K562 (cell line): ENCODE data around the gene VIPR2. TPM values are rescaled to one million over a fixed set of nuclear protein-coding genes. Genes with fewer than 3 reads are reported as not detected.

Source experiments
- BHLHE40 ChIP-seq: IDR thresholded peaks from 2 replicates; pipeline ENCODE4 v1.6.1; 2011; ENCODE audit warnings: low read length, improper control_type of control experiment
- CCNT2 ChIP-seq: IDR thresholded peaks from 2 replicates; pipeline ENCODE4 v1.6.1; 2011; ENCODE audit warnings: borderline replicate concordance, low read depth, mild to moderate bottlenecking, moderate library complexity, mixed read lengths, low read length; ENCODE audit not compliant: insufficient read length; ENCODE audit errors: extremely low read depth
- CREBBP ChIP-seq: IDR thresholded peaks from one replicate; pipeline ENCODE4 v1.6.1; 2012; ENCODE audit warnings: low read depth, mild to moderate bottlenecking, control low read depth, inconsistent platforms, low read length
- ELF1 ChIP-seq: fragments of 200-800 bp; sonication (Bioruptor generic); IDR thresholded peaks from 2 replicates; pipeline ENCODE4 v1.6.1; 2016; ENCODE audit warnings: missing genetic modification characterization, missing compliant biosample characterization
- ELF2 ChIP-seq: fragments of 250-450 bp; sonication (Bioruptor Pico); IDR thresholded peaks from 2 replicates; pipeline ENCODE4 v1.5.0; 2021; ENCODE audit warnings: mild to moderate bottlenecking
- FOXM1 ChIP-seq, 2 experiments: fragments of 450-650 bp in 1 of 2; sonication (generic) in 1 of 2; formaldehyde crosslinking in 1 of 2; IDR thresholded peaks; 2 replicates each; pipeline versions ENCODE4 v1.6.1 to v1.9.0; 2017 to 2022; ENCODE audit warnings: low read depth in 2 of 2, mild to moderate bottlenecking in 2 of 2, missing genetic modification reagents in 1 of 2, moderate library complexity in 1 of 2
- GABPB1 ChIP-seq: sonication (generic); formaldehyde crosslinking; IDR thresholded peaks from 2 replicates; pipeline ENCODE4 v1.8.0; 2022; ENCODE audit warnings: mild to moderate bottlenecking, missing genetic modification reagents
- KLF10 ChIP-seq: fragments of 250-450 bp; sonication (Bioruptor Pico); IDR thresholded peaks from 2 replicates; pipeline ENCODE4 v1.6.1; 2021; ENCODE audit warnings: matching md5 sums
- MIER1 ChIP-seq: fragments of 450-650 bp; IDR thresholded peaks from 2 replicates; pipeline ENCODE4 v1.6.1; 2016; ENCODE audit warnings: antibody characterized with exemption, mild to moderate bottlenecking, low read depth
- NRF1 ChIP-seq, 2 experiments: fragments of 450-650 bp; IDR thresholded peaks in 1 of 2; conservative IDR thresholded peaks in 1 of 2; 2 replicates each; pipeline ENCODE4 v1.6.1; 2014; ENCODE audit warnings: mild to moderate bottlenecking in 2 of 2
- PML ChIP-seq: IDR thresholded peaks from 2 replicates; pipeline ENCODE4 v1.6.1; 2012; ENCODE audit warnings: low read length, inconsistent platforms
- SMAD4 ChIP-seq: fragments of 250-450 bp; sonication (Bioruptor Pico); conservative IDR thresholded peaks from 2 replicates; pipeline ENCODE4 v1.8.0; 2021; ENCODE audit warnings: inconsistent platforms, mild to moderate bottlenecking, moderate library complexity
- TCFL5 ChIP-seq: fragments of 250-450 bp; sonication (Bioruptor Pico); conservative IDR thresholded peaks from 2 replicates; pipeline ENCODE4 v1.6.1; 2021; ENCODE audit warnings: mild to moderate bottlenecking, moderate library complexity, matching md5 sums
- TGIF2 ChIP-seq: sonication (generic); formaldehyde crosslinking; IDR thresholded peaks from 2 replicates; pipeline ENCODE4 v1.8.1; 2022; ENCODE audit warnings: mild to moderate bottlenecking, missing genetic modification reagents, moderate library complexity
- ZC3H4 ChIP-seq: sonication (generic); formaldehyde crosslinking; IDR thresholded peaks from 2 replicates; pipeline ENCODE4 v1.9.0; 2021; ENCODE audit warnings: missing genetic modification reagents, borderline replicate concordance
- ZNF668 ChIP-seq: fragments of 250-450 bp; sonication (Bioruptor Pico); IDR thresholded peaks from 2 replicates; pipeline ENCODE4 v1.8.0; 2022; ENCODE audit warnings: mild to moderate bottlenecking, inconsistent platforms
- polyA plus RNA-seq, 8 experiments: library from polyadenylated mRNA; depleted of rRNA in 4 of 8; stranded (reverse) in 5 of 8; unstranded in 3 of 8; fragments of >200 nt; fragmentation: Nextera tagmentation in 2 of 8; fragmentation: Illumina TruSeq in 1 of 8; extraction: Ambion mirVana in 2 of 8; extraction: Trizol in 1 of 8; gene quantifications; 2 replicates each; pipeline versions ENCODE4 v1.2.1 to v1.2.3, GENCODE V29; 2011 to 2014; ENCODE audit warnings: inconsistent platforms in 1 of 8, missing spikeins in 1 of 8
- total RNA-seq, 7 experiments: library from RNA; depleted of rRNA in 6 of 7; stranded (reverse); fragments of >200 nt in 6 of 7; fragmentation: Illumina TruSeq in 2 of 7; extraction: Trizol in 2 of 7; gene quantifications; 2 replicates each; pipeline versions ENCODE4 v1.2.1 to v1.2.3, GENCODE V29; 2011 to 2021; ENCODE audit warnings: low replicate concordance in 1 of 7
- TF ChIP-seq, protein P1 (sequence below): sonication (generic); formaldehyde crosslinking; IDR thresholded peaks from 2 replicates; pipeline ENCODE4 v1.8.0; 2023; ENCODE audit warnings: missing genetic modification reagents, mild to moderate bottlenecking, borderline replicate concordance
- TF ChIP-seq, protein P2 (sequence below): sonication (generic); formaldehyde crosslinking; IDR thresholded peaks from 2 replicates; pipeline ENCODE4 v1.5.0; 2020; ENCODE audit warnings: missing genetic modification reagents
- TF ChIP-seq, protein P3 (sequence below), 2 experiments: fragments of 450-650 bp; conservative IDR thresholded peaks; 2 replicates each; pipeline ENCODE4 v1.6.1; 2017; ENCODE audit warnings: mild to moderate bottlenecking in 2 of 2, moderate library complexity in 2 of 2
- TF ChIP-seq, protein P4 (sequence below): sonication (generic); formaldehyde crosslinking; IDR thresholded peaks from 2 replicates; pipeline ENCODE4 v1.8.0; 2022; ENCODE audit warnings: mild to moderate bottlenecking, missing genetic modification reagents

VIPR2 gene
- total and polyA plus RNA-seq, 9 of the 15 experiments (the other 6 are each of a cell fraction or from before 2014, with no cell fraction given), result 0.04 TPM; not detected in 8

DNA sequence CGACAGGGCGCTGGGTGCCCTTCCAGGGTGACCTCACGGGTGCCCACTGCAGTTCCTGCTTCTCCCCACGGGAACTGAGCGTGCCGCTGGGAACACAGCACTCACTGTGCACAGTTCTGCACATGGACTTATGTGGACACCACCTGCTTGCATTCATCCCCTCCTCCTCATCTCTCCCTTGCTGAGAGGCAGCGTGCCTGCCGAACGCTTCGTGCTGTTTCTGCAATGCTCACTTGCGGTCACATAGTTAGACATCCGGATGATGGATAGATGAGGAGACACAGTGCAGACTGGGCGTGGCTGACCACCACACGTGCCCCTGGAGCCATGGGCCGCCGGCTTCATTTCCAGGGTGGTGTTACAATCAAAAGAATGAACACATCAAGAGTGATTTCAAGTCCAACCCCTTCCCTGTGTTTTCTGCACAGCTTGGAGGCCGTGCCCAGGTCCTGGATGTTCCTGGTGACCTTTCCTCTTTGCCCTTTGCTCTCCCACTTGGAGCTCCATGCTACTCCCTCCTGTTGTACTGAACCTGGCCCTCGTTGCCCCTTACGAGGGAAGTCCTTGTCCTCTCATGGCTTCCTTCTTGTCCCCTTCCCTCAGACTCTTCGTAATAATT lies 119.4 kb downstream of the VIPR2 start (continued):
- TF ChIP-seq, protein P1, sequence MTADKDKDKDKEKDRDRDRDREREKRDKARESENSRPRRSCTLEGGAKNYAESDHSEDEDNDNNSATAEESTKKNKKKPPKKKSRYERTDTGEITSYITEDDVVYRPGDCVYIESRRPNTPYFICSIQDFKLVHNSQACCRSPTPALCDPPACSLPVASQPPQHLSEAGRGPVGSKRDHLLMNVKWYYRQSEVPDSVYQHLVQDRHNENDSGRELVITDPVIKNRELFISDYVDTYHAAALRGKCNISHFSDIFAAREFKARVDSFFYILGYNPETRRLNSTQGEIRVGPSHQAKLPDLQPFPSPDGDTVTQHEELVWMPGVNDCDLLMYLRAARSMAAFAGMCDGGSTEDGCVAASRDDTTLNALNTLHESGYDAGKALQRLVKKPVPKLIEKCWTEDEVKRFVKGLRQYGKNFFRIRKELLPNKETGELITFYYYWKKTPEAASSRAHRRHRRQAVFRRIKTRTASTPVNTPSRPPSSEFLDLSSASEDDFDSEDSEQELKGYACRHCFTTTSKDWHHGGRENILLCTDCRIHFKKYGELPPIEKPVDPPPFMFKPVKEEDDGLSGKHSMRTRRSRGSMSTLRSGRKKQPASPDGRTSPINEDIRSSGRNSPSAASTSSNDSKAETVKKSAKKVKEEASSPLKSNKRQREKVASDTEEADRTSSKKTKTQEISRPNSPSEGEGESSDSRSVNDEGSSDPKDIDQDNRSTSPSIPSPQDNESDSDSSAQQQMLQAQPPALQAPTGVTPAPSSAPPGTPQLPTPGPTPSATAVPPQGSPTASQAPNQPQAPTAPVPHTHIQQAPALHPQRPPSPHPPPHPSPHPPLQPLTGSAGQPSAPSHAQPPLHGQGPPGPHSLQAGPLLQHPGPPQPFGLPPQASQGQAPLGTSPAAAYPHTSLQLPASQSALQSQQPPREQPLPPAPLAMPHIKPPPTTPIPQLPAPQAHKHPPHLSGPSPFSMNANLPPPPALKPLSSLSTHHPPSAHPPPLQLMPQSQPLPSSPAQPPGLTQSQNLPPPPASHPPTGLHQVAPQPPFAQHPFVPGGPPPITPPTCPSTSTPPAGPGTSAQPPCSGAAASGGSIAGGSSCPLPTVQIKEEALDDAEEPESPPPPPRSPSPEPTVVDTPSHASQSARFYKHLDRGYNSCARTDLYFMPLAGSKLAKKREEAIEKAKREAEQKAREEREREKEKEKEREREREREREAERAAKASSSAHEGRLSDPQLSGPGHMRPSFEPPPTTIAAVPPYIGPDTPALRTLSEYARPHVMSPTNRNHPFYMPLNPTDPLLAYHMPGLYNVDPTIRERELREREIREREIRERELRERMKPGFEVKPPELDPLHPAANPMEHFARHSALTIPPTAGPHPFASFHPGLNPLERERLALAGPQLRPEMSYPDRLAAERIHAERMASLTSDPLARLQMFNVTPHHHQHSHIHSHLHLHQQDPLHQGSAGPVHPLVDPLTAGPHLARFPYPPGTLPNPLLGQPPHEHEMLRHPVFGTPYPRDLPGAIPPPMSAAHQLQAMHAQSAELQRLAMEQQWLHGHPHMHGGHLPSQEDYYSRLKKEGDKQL, result no peak
- TF ChIP-seq ELF2 (no peak), NRF1 (conservative IDR thresholded peaks at IDR 0.05 in 1 of 2, IDR thresholded peaks at IDR 0.05 in 1 of 2) (no peak), SMAD4 (CRISPR knock-in tag) (no peak), GABPB1 (no peak), MIER1 (no peak), PML (no peak), TCFL5 (CRISPR knock-in tag) (no peak), CREBBP (no peak), BHLHE40 (peak; percentile 81), ELF1 (no peak), CCNT2 (no peak), ZC3H4 (CRISPR knock-in tag) (no peak), ZNF668 (CRISPR knock-in tag) (no peak), FOXM1 (IDR thresholded peaks at IDR 0.05; ENCODE audit: low read depth) (no peak), FOXM1 (CRISPR knock-in tag; IDR thresholded peaks at IDR 0.05; ENCODE audit: low read depth) (no peak), KLF10 (no peak), TGIF2 (no peak)
- TF ChIP-seq, protein P2, sequence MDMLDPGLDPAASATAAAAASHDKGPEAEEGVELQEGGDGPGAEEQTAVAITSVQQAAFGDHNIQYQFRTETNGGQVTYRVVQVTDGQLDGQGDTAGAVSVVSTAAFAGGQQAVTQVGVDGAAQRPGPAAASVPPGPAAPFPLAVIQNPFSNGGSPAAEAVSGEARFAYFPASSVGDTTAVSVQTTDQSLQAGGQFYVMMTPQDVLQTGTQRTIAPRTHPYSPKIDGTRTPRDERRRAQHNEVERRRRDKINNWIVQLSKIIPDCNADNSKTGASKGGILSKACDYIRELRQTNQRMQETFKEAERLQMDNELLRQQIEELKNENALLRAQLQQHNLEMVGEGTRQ, result peak; percentile 30; the same call in 1 of the 2 replicates
- TF ChIP-seq, protein P3, sequence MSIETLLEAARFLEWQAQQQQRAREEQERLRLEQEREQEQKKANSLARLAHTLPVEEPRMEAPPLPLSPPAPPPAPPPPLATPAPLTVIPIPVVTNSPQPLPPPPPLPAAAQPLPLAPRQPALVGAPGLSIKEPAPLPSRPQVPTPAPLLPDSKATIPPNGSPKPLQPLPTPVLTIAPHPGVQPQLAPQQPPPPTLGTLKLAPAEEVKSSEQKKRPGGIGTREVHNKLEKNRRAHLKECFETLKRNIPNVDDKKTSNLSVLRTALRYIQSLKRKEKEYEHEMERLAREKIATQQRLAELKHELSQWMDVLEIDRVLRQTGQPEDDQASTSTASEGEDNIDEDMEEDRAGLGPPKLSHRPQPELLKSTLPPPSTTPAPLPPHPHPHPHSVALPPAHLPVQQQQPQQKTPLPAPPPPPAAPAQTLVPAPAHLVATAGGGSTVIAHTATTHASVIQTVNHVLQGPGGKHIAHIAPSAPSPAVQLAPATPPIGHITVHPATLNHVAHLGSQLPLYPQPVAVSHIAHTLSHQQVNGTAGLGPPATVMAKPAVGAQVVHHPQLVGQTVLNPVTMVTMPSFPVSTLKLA (conservative IDR thresholded peaks at IDR 0.05), result no peak
- TF ChIP-seq, protein P4, sequence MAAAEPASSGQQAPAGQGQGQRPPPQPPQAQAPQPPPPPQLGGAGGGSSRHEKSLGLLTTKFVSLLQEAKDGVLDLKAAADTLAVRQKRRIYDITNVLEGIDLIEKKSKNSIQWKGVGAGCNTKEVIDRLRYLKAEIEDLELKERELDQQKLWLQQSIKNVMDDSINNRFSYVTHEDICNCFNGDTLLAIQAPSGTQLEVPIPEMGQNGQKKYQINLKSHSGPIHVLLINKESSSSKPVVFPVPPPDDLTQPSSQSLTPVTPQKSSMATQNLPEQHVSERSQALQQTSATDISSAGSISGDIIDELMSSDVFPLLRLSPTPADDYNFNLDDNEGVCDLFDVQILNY, result no peak
